ENCODE data around the gene THAP4. TPM values are rescaled to one million over a fixed set of nuclear protein-coding genes. Genes with fewer than 3 reads are reported as not detected.

The THAP4 gene
- total RNA-seq, 2 donors from 2014 or later: 27.2 to 31.1 TPM

- ATAC-seq (ENCODE audit: insufficient number of reproducible peaks, low FRiP score, low read depth) (no peak), DNase-seq (ENCODE audit: low spot score) (no peak)
- Histone ChIP-seq H3K4me3 (no peak overlapping the region), H3K36me3 (no peaks in the 10 kb centered on the region), H3K9me3 (peaks cover 8% of the 10 kb centered on the region), H3K27ac (no peak overlapping the region), H3K27me3 (replicated peaks; ENCODE audit: insufficient read depth) (no peaks in the 10 kb centered on the region), H3K4me1 (ENCODE audit: control insufficient read depth in 1 of 2, low read depth in 2 of 2) (peaks cover 0 to 9% of the 10 kb centered on the region in 2 donors)
- TF ChIP-seq CTCF (IDR thresholded peaks at IDR 0.05): no peak
Observed at GRCh38 chr2:241551599-241551997, 85.4 kb downstream of the THAP4 start.

- ATAC-seq (ENCODE audit: insufficient number of reproducible peaks, low FRiP score, low read depth) (no peak), DNase-seq (ENCODE audit: low spot score) (no peak)
- no peaks in the 10 kb centered on the region for H3K27me3 ChIP-seq (replicated peaks; ENCODE audit: insufficient read depth)
- H3K36me3 ChIP-seq: no peaks in the 10 kb centered on the region
- no peak overlapping the region for H3K4me3 ChIP-seq
- peaks cover 0 to 9% of the 10 kb centered on the region in 2 donors for H3K4me1 ChIP-seq (ENCODE audit: control insufficient read depth in 1 of 2, low read depth in 2 of 2)
- TF ChIP-seq CTCF (IDR thresholded peaks at IDR 0.05): no peak
- H3K9me3 ChIP-seq: peaks cover 1% of the 10 kb centered on the region
- H3K27ac ChIP-seq: no peak overlapping the region
Observed at GRCh38 chr2:241550616-241551580, 86.1 kb downstream of the THAP4 start.

GRCh38 chr2:241548451-241548835, 88.5 kb downstream of the THAP4 start:
- ATAC-seq (ENCODE audit: insufficient number of reproducible peaks, low FRiP score, low read depth): no peak
- H3K4me3 ChIP-seq: no peak overlapping the region
- no peaks in the 10 kb centered on the region for H3K9me3 ChIP-seq
- DNase-seq (ENCODE audit: low spot score): no peak
- H3K27ac ChIP-seq: no peak overlapping the region
- peaks cover 0 to 9% of the 10 kb centered on the region in 2 donors for H3K4me1 ChIP-seq (ENCODE audit: control insufficient read depth in 1 of 2, low read depth in 2 of 2)
- no peaks in the 10 kb centered on the region for H3K27me3 ChIP-seq (replicated peaks; ENCODE audit: insufficient read depth)
- TF ChIP-seq CTCF (IDR thresholded peaks at IDR 0.05): no peak
- no peaks in the 10 kb centered on the region for H3K36me3 ChIP-seq

- Histone ChIP-seq H3K9me3 (no peaks in the 10 kb centered on the region), H3K27ac (no peak overlapping the region), H3K36me3 (no peaks in the 10 kb centered on the region), H3K4me3 (no peak overlapping the region), H3K4me1 (ENCODE audit: control insufficient read depth in 1 of 2, low read depth in 2 of 2) (peaks cover 0 to 9% of the 10 kb centered on the region in 2 donors), H3K27me3 (replicated peaks; ENCODE audit: insufficient read depth) (no peaks in the 10 kb centered on the region)
- DNase-seq (ENCODE audit: low spot score) (no peak), ATAC-seq (ENCODE audit: insufficient number of reproducible peaks, low FRiP score, low read depth) (no peak)
- TF ChIP-seq CTCF (IDR thresholded peaks at IDR 0.05): no peak
Observed at GRCh38 chr2:241547781-241548450, 89.0 kb downstream of the THAP4 start.

DNA sequence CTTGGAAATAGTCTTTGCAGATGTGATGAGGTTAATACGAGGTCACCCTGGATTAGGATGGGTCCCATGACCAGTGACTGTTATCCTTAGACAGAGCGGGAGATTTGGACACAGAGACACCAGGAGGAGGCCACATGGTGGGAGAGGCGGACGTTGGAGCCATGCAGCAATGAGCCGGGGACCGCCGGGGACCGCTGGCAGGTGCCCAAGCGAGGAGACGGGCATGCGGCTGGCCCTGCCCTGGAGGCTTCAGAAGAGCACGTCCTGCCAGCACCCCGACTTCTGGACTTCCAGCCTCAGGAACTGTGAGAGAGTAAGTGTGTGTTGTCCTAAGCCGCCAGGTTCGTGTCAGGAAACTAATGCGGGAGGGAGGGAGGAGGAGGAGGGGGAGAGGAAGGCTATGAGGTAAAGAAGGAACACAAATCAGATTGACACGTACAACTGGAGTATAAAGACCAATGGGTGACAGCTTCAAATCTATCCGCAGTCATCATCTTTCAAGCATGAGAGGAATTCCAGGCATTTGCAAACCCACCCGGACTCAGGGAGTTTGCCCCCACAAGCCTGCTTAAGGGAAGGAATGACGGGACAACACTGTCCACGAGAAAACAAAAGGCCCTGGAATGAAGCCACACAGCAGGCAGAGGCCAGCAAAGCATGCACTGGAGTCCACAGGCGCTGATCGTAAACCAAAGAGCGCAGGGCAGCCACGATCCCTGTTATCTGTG, 90.0 kb downstream of the THAP4 start:
- H3K9me3 ChIP-seq: no peaks in the 10 kb centered on the region
- no peaks in the 10 kb centered on the region for H3K27me3 ChIP-seq (replicated peaks; ENCODE audit: insufficient read depth)
- no peak for ATAC-seq (ENCODE audit: insufficient number of reproducible peaks, low FRiP score, low read depth)
- no peak for TF ChIP-seq CTCF (IDR thresholded peaks at IDR 0.05)
- H3K27ac ChIP-seq: no peak overlapping the region
- peak overlapping the region; percentile 4 for H3K4me3 ChIP-seq
- no peaks in the 10 kb centered on the region for H3K36me3 ChIP-seq
- no peak for DNase-seq (ENCODE audit: low spot score)
- peaks cover 0 to 9% of the 10 kb centered on the region in 2 donors for H3K4me1 ChIP-seq (ENCODE audit: control insufficient read depth in 1 of 2, low read depth in 2 of 2)

All from thoracic aorta (tissue), 2 donors.